Midbrain (tissue), 1 donor: Measurements from ENCODE around the gene PCSK2.

Experiments used
- DNase-seq: peaks from one replicate; lab custom pipeline; 2025; lab: John Stamatoyannopoulos, UW

The PCSK2 gene

DNA sequence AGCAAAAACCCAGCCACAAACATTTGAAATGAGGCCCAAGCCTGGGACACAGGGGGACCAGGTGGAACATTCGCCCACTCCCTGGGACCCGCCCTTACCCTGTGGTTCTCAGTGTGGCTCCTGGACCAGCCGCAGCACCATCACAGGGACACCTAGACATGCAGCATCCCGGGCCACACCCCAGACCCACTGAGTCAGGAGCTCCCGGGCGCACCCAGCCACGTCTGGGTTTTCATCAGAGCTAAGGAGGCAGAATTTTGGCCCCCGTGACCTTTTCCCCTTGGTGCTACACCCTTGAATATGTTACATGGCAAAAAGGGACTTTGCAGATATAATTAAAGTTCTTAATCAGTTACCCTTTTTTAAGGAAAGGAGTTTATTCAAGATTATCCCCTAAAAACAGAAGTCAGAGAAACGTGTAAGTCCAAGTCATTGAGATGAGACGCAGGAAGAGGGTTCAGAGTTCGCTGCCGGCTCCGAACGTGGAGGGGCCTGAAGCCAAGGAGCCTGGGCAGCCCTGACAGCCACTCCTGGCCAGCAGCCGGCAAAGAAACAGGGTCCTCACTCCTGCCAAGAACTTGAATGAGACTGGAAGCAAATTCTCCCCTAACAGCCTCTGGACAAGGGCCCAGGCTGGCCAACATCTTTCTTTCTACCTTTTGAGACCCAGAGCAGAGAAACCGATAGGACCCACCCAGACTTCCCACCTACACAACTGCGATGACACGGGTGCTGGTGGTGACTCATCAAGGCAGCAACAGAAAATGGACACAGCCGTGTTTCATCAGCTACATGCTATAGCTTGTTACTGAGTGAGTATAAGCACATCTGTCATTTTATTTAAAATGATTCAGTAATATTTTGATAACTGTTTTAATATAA is 279.0 kb downstream of the PCSK2 start:
- DNase-seq = peak; percentile 1

DNA sequence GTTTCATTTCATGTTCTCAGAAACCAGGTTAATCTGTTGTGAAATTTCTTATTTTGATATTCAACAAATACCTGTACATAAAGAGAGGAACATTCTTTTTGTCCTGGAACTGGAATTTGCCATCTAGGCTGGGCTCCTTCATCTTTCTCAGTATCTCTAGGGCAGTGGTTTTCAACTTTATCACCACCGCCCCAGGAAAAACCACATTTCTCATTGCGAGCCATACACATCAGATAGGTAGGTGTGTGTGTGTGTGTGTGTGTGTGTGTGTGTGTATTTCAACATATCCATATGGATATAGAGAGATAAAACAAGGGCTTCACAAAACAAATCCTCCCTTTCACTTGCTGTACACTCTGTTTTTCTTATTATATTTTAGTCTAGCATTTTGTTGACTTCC is 280.2 kb downstream of the PCSK2 start:
- no peak for DNase-seq

DNA sequence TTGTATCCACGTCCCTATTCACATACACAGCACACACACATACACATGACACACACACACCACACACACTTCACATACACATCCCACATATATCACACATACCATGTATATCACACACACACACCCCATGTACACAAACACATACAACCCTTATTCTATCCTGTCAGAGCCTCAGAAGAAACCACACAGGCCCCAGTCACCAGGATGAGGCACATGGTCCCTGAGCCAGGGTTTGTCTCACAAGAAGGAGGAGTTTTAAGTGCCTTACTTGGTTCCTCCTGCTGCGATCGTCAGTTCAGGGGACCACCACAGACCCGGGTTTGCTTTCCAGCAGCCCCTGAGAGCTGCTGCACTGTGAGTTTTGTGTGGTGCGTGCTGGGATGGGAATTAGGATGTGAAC is 280.7 kb downstream of the PCSK2 start:
- no peak for DNase-seq

DNA sequence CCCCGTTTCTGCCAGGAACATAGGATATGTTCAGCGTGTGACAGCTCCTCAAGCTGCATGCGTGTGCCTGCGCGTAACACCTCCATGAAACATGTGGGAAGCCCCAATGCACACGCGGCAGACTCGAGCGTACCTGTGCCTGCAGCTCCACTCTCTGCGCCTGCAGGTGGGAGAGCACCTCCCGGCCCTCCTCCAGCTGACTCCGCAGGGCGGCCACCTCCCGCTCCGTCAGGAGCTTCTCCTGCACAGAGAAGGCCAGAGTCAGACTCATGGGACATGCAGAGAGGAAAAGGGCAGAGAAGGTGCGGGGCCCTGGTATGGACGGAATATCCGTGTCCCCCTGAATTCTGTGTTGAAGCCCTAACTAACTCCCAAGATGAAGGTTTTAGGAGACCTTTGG is 281.9 kb downstream of the PCSK2 start:
- no peak for DNase-seq

DNA sequence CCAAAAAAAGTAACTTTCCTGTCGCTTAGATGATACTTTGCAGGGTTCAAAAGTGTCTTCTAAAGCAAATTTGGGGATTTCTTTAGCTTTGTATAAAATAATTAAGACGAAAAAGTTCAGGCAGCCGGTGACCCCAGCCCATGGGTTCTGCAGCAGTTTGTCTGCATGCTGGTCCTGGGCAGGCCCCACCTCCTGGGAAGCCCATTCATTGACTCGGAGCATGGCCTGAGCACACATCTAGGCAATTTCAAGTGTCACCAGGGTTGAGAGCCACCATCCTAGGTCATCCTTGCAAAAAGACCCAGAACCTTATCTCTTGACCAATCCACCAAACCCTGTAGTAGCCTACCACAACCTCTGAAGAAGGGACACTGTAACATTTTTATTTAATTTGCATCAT is 283.7 kb downstream of the PCSK2 start:
- DNase-seq = no peak

DNA sequence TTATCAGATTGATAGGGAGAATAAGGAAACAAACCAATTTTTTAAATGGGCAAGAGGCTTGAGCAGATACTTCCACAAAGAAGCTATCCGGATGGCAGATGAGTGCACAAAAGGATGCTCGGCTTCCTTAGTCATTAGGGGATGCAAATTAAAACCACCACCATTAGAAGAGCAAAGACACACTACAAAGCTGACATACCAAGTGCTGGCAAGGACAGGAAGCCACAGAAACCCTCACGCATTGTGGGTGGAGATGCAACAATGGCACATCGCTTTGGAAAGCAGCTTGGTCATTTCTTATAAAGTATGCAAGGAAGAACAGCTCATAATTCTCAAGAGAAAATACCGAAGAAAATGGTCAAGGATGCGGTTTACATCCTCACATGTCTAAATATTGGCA is 284.6 kb downstream of the PCSK2 start:
- no peak for DNase-seq

DNA sequence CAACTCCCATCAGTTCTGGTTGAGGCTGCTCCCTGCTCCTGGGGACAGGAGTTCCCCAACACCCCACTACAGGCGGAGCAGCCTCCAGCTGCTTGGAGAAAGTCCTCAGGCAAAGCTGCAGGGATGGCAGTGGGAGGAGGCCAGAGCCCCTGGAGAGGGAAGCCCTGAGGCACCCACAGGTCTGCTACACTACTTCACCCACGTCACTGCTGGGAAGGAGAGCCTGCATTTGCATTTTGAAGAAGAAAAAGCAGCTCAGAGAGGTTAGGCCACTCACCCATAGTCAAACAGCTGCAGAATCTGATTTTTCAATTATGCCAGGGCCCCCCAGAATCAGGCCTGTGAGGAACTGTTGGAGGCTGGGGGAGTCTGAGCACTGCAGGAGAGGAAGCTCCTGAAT is 287.1 kb downstream of the PCSK2 start:
- no peak for DNase-seq

DNA sequence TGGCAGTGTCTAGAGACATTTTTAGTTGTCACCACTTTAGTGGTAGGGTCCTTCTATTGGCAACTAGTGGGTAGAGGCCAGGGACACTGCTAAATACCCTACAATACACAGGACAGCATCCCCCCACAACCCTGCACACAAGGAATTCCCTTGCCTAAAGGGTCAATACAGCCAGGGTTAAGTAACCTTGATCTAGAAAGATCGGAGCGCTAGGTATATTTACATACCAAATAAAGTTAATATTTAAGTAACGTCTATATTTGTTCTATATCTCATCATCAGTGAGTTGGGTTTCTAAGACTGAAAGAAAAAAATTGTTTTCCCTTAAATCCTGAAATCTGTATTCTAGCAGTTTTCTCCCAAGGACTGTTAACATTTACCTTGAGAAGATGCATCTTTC is 288.2 kb downstream of the PCSK2 start:
- no peak for DNase-seq

DNA sequence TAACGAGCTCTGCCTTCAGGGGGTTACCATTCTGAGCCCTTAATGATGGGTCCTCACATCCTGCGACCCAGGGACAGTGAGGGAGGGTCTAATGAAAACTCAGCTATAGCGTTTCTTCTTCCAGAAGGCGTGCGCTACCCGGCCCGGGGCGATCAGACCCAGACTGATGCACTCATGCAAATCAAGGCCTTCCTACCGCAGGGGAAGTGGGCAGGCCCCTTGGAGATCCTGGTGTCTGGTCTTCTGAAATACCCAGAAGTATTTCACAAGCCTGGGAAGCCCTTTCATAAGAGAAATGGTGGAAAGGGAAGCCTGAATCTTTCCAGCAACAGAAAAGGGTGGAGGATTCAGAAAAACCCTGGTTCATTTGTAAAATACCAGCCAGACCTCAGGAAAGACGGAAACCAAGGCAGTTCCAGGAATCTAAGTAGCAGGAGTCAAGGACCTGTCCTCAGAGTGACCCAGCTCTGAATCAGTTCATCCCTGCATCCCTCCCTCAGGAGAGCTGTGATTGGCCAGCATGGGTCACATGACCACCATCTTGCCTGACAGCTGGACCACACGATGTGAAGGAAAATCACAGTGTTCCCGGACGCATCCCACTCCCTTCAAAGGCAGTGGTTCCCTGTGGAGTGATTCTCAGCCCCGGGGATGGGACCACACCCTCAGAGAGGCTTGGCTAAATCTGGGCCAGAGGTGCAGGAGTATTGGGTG is 291.7 kb downstream of the PCSK2 start:
- DNase-seq = no peak

DNA sequence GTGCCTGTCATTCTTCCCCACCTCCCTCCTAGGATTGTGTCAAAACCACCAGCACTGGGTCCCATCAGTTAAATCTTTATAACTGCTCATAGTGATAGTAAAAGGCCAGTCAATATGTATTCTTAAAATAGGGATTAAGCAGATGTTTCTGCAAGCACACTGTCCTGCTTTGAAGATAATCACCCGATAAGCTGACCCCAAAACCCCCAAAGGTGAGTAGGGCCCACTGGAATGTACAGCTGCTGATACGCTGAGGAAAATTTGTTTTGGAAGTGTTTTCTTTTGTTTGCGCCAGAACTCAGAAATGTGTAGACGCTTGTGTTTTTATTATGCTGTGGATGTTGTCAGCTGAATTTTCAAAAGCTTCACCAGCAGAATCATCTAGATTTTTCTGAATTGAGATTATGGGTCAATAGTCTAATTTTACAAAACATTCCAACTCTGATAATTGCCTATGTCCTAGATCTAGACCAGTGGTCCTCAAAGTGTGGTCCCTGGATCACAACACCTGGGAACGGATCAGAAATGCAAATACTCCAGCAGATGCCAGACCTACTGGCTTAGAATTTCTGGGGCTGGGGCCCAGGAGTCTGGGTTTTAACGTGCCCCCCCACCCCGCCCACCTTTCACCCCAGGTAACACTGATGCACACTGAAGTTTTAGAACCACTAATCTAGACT is 292.9 kb downstream of the PCSK2 start:
- DNase-seq = no peak

DNA sequence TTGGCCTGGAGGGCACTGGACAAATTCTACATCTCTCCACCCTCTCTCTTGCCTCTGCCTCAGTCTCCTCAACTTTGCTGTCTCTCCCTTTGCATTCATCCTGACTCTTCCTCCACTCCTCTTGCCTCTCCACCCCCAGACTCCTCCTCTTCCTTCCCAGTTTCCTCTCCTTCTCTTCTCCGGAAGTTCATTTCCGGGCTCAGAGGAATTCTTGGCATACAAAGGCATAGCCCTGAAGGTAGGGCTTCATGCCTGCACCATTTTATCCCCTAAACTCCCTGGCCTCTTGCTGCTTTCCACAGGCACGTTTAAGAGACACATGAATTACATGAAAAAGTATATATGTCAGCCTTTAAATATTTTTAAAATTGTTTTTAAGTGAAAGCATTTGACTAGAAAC is 293.7 kb downstream of the PCSK2 start:
- no peak for DNase-seq

DNA sequence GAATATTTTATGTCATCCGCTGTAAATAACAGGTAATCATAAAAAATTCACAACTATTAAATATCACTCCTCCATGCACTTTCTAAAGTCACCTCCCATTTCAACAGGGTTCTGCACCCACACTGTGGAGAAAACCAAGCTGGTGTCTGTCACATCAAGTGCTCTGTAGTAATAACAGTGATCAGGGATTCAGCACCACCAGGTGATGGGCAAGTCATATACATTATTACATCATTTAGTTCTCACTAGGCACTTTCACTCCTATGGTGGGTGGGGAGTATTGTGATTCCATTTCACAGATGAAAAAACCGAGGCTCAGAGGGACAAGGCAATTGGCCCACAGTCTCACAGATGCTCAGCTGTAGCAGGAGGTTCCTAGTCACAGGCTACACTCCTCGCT is 295.7 kb downstream of the PCSK2 start:
- no peak for DNase-seq

DNA sequence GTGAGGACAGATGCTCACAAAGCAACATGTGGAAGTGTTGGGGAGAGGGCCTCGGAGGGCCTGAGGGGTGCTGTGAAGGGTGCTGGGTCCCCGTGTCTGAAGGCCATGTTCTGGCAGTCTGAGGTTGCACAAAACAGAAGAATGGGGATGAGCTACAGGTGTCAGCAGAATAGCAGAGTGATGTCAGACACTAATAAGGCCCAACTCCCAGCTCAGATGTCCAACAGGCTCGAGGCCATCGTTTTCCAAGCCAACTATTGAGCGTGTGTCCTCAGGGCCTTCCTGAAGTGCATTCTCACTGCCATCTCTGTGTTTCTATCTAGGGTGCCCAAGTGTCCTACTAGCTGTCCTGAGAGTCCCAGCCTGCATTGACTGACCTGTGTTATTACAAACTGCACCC is 296.5 kb downstream of the PCSK2 start:
- no peak for DNase-seq

DNA sequence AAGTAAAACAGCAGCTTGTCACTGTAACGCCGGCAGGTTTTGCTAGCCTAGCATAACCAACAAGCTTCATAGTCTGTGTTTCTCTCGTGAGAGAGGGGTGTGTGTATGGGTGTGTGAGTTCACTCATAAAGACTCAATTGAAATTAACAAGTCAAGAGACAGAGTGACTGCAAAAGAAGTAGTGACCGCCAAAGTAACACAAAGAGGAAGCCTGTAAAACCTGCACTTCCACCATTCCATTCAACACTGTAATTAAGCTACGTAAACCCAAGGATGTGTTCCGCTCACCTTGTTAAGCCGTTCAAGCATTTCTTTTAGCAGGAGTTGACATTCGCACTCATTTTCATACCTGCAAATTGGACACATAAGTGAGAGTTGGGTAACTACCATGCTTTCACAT is 297.7 kb downstream of the PCSK2 start:
- DNase-seq = no peak

DNA sequence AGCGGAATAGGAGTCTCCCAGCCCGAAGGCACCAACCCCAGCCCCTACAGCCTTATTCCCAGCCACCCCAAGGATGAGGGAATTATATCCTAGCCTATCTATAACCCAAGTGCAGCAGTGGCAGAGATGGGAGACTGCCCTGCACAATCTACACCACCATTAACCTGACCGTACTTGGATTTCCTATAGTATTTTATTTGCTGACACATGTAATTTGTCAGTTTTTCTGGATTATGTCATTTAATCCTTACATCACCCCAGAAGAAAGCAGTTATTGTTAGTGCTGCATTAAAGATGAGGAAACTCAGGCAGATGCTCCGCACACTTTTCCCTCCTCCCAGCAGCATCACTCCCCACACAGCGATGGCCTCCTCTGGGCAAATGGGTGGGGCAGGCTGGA is 298.3 kb downstream of the PCSK2 start:
- DNase-seq = no peak

DNA sequence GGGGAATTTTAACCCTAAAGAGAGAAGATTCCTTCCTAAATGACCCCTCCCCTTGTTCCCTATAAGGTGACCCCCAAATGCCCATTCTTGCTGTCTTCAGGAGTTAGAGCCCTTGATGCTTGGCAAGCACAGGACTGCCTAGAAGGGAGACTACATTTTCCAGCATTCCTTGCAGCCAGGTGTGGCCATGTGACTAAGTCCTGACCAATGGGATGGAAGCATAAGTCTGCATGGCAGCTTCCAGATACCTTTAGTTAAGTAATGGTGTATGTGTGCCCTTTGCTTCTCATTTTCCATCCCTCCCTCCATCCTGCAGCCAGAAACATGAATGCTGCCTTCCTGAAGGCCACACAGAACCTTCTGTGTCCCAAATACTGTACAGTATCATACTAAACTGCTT is 298.8 kb downstream of the PCSK2 start:
- peak; percentile 2 for DNase-seq

DNA sequence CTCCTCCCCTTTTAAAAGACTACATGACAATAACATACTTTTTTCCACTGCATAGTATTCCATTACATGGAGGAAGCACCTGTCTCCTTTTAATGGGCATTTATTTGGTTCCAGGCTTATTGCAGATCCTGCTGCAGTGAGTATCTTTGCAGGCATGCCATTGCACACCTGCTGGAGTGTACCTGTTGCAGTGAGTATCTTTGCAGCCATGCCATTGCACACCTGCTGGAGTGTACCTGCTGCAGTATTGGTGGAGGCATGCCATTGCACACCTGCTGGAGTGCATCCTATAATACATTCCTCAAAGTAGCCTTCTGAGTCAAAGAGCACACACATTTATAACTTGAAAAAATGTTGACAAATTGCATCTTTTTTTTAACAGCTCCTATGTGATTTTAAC is 302.7 kb downstream of the PCSK2 start:
- DNase-seq = no peak

DNA sequence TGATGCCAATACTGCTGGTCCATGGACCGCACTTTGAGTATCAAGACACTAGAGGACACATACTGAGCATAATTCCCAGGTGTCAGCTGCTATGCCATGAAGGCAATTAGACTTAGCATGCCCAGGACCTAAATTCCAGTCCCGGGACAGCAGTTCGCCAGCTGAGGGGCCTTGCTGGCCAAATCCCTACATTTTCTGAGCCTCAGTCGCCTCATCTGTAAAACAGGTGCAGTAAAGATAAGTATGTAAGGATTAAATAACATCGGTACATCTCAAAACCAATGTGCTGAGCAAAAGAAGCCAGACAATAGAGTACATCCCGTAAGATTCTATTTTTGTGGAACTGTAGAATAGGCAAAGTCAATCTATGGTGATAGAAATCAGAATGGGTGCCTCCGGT is 303.3 kb downstream of the PCSK2 start:
- no peak for DNase-seq

DNA sequence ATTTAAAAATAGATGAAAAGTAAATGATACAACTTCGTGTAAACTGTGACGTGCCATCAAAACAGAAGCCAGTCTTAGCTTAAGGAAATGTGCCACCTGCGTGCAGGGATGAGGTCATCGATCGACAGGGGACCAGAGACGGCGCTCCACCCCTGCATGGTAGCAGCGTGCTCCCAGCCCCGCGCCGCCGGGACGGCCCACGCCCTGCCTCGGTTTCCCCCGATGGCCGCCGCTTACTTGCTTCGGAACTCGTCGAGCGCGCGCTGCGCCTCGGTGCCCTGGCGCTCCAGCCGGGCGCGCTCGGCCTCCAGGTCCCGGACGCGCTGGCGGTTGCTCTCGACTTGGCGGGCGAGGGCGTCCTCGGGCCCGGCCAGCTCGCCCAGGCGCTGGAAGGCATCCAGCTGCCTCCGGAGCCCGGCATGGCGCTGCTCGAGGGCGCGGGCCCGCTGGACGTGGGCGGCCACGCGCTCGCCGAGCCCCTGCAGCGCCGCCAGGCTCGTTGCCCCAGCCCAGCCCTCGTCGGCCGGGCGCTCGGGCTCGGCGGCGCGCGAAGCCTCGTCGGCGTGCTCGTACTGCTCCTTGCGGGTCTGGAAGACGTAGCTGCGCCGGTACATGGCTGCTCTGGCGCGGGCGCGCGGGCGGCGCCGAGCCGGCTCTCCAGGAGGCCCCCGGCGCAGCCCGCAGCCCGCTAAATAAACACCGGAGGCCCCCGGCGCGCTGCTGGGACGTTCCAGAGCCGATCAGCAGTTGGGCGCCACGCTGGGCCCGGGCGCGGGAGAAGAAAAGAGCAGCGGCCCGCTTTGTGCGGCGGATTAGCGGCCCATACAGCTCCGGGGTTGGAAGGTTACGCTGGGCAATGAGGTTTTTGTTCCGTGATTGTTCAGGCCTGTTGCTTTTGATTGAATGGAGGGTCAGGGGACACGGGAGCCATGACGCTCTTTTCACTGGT is 304.1 kb downstream of the PCSK2 start, which contains the start of gene BFSP1:
BFSP1 (minus strand) TSS at position 664 of the 949 bp plus-strand sequence; CDS start at position 614, 50 bp downstream.
- DNase-seq = peak; percentile 81

DNA sequence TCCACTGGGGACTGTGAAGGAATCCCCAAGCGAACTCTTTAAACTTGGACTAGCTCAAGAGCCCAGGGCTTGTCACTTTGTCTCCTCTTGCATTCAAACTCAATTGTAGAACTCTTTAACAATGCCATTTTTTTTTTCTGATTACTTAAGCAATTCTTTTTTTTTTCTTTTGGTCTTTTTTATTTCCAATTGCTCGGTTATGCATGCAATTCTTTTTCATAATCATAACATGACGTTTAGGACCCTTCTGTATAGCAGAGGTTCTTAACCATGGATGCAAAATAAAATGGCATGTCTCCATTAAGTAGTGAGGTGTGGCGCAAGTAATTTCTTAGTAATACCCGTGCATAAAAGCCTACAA is 304.8 kb downstream of the PCSK2 start:
- DNase-seq = no peak

DNA sequence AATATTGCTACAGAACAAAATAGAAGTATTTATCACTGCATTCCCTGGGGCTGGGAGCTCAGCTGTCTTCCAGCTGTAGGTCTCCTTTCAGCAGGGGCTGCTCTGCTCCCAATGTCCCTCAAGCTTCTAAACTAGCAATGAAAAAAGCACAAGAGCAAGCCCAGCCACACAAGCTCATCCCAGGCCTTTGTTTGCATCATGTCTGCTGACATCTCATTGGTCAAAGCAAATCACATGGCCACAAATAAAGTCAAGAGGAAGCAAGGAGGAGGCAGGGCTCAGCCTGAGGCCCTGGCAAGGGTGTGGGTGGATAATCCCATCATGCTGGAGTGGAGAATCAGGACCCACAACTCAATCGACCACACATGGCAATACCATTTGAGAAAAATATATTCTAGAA is 306.6 kb downstream of the PCSK2 start:
- peak; percentile 55 for DNase-seq

DNA sequence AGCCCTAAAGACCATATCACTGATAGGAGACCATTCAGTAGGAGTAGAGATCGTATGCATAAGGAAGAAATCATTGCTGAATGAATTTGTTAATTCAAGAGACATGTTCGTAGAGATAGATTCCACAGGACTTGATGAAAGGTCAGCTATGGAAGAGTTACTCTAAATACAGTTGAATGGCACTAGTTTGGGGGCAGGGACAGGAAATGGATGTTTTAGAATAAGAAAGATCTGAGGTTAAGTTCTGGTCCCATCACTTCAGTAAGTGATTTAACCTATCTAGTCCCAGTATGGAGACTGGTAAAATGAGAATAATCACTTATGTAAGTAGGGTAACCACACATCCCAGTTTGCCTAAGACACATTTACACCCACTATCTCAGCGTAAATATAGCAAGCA is 307.2 kb downstream of the PCSK2 start:
- no peak for DNase-seq
